Germinal center (tissue), 1 donor: ENCODE results near the gene ZNF503.
A peak's percentile ranks its signal among the peaks of the same experiment; 100 is the strongest.

Experiments used
- DNase-seq: peaks from one replicate; pipeline ENCODE4 v3.0.0; 2012; ENCODE audit warnings: mixed read lengths, low spot score

Gene ZNF503

GRCh38 chr10:75401569-75402485, at the start of gene ZNF503:
ZNF503 (minus strand) TSS chr10:75401764; CDS start chr10:75401419, 345 bp downstream.
- peak; percentile 71 for DNase-seq

- no peak for DNase-seq
These were observed 49.4 kb upstream of the ZNF503 start for GRCh38 chr10:75450644-75451640.

- no peak for DNase-seq
These were observed 48.5 kb upstream of the ZNF503 start for GRCh38 chr10:75450075-75450445.

GRCh38 chr10:75449382-75450074, 48.0 kb upstream of the ZNF503 start:
- DNase-seq: no peak

GRCh38 chr10:75448166-75448565, 46.6 kb upstream of the ZNF503 start:
- no peak for DNase-seq

- DNase-seq: no peak
These were observed 44.9 kb upstream of the ZNF503 start for GRCh38 chr10:75446508-75446907.

GRCh38 chr10:75444781-75445386, 43.3 kb upstream of the ZNF503 start:
- no peak for DNase-seq

GRCh38 chr10:75443362-75443761, 41.8 kb upstream of the ZNF503 start:
- no peak for DNase-seq

GRCh38 chr10:75441682-75442081, 40.1 kb upstream of the ZNF503 start:
- no peak for DNase-seq

- no peak for DNase-seq
These were observed 39.6 kb upstream of the ZNF503 start for GRCh38 chr10:75441196-75441595.

GRCh38 chr10:75440271-75440793, 38.8 kb upstream of the ZNF503 start:
- DNase-seq: no peak

GRCh38 chr10:75439811-75440210, 38.2 kb upstream of the ZNF503 start:
- DNase-seq: no peak

GRCh38 chr10:75438275-75438674, 36.7 kb upstream of the ZNF503 start:
- no peak for DNase-seq

- no peak for DNase-seq
These were observed 36.1 kb upstream of the ZNF503 start for GRCh38 chr10:75437693-75438092.

- no peak for DNase-seq
These were observed 35.3 kb upstream of the ZNF503 start for GRCh38 chr10:75436896-75437295.

GRCh38 chr10:75435291-75435690, 33.7 kb upstream of the ZNF503 start:
- DNase-seq: no peak

- DNase-seq: no peak
These were observed 32.7 kb upstream of the ZNF503 start for GRCh38 chr10:75434291-75434690.

- no peak for DNase-seq
These were observed 31.7 kb upstream of the ZNF503 start for GRCh38 chr10:75433216-75433615.

GRCh38 chr10:75432763-75433162, 31.2 kb upstream of the ZNF503 start:
- no peak for DNase-seq

GRCh38 chr10:75432176-75432575, 30.6 kb upstream of the ZNF503 start:
- no peak for DNase-seq
